Astrocyte of the hippocampus (primary cell): ENCODE data around the gene SCAP.
"Not testable (repeated sequence)": the region's sequence is repeated elsewhere in the genome, so short reads cannot be mapped to it uniquely, and the experiment has no call there.

Experiments
- DNase-seq: peaks from one replicate; pipeline ENCODE4 v3.0.0; 2011; ENCODE audit warnings: low read depth, low spot score

The SCAP gene

GRCh38 chr3:47475570-47476329 is at the start of gene SCAP:
TSS of gene SCAP (minus strand) at chr3:47475941. CDS start at chr3:47442993, 32,948 bp downstream.
- DNase-seq = peak; percentile 89

- DNase-seq = no peak
Measured at GRCh38 chr3:47523310-47524073, 47.8 kb upstream of the SCAP start.

GRCh38 chr3:47522082-47522987 is 46.6 kb upstream of the SCAP start:
- DNase-seq = peak; percentile 90

GRCh38 chr3:47520756-47521155 is 45.0 kb upstream of the SCAP start:
- DNase-seq = no peak

GRCh38 chr3:47517937-47518336 is 42.2 kb upstream of the SCAP start:
- DNase-seq = no peak

- no peak for DNase-seq
Measured at GRCh38 chr3:47515864-47516319, 40.2 kb upstream of the SCAP start.

- DNase-seq = no peak
Measured at GRCh38 chr3:47515100-47515499, 39.4 kb upstream of the SCAP start.

GRCh38 chr3:47513125-47513929 is 37.6 kb upstream of the SCAP start, which contains the start of gene ELP6:
TSS of gene ELP6 (minus strand) at chr3:47513712. CDS start at chr3:47513590, 122 bp downstream.
- peak; percentile 98 for DNase-seq

GRCh38 chr3:47512416-47513124 is 36.8 kb upstream of the SCAP start:
- peak; percentile 42 for DNase-seq

- not testable (repeated sequence) for DNase-seq
Measured at GRCh38 chr3:47505267-47505666, 29.5 kb upstream of the SCAP start.

- no peak for DNase-seq
Measured at GRCh38 chr3:47504113-47504512, 28.4 kb upstream of the SCAP start.

GRCh38 chr3:47503033-47503432 is 27.3 kb upstream of the SCAP start:
- DNase-seq = no peak

- no peak for DNase-seq
Measured at GRCh38 chr3:47496892-47497291, 21.2 kb upstream of the SCAP start.

- no peak for DNase-seq
Measured at GRCh38 chr3:47495886-47496285, 20.1 kb upstream of the SCAP start.

- DNase-seq = no peak
Measured at GRCh38 chr3:47495111-47495510, 19.4 kb upstream of the SCAP start.

- DNase-seq = no peak
Measured at GRCh38 chr3:47491777-47492176, 16.0 kb upstream of the SCAP start.

GRCh38 chr3:47491186-47491585 is 15.4 kb upstream of the SCAP start:
- no peak for DNase-seq

- DNase-seq = no peak
Measured at GRCh38 chr3:47487265-47487664, 11.5 kb upstream of the SCAP start.

GRCh38 chr3:47485812-47486211 is 10.1 kb upstream of the SCAP start:
- no peak for DNase-seq

- DNase-seq = no peak
Measured at GRCh38 chr3:47482366-47482765, 6.6 kb upstream of the SCAP start.
